Immature natural killer cell (primary cell): ENCODE results near the gene HOXA4. TPM values are rescaled to one million over a fixed set of nuclear protein-coding genes. Genes with fewer than 3 reads are reported as not detected.
A peak's percentile ranks its signal among the peaks of the same experiment; 100 is the strongest.

Experiments
- DNase-seq, 3 donors: peaks; one replicate each; pipeline ENCODE4 v3.0.0; 2022; ENCODE audit warnings: mixed read lengths in 1 of 3
- H3K27ac Mint-ChIP-seq, 6 donors: one replicate each; pipeline ENCODE4 v1.8.0; 2020; ENCODE audit warnings: mixed read lengths in 6 of 6, mild to moderate bottlenecking in 5 of 6, inconsistent platforms in 4 of 6, moderate library complexity in 3 of 6
- H3K27me3 Mint-ChIP-seq, 3 donors: one replicate each; pipeline ENCODE4 v1.8.0; 2020 to 2021; ENCODE audit warnings: low read depth in 3 of 3, mild to moderate bottlenecking in 3 of 3, mixed read lengths in 3 of 3, moderate library complexity in 3 of 3, inconsistent platforms in 1 of 3
- H3K36me3 Mint-ChIP-seq, 3 donors: one replicate each; pipeline ENCODE4 v1.8.0; 2020; ENCODE audit warnings: mixed read lengths in 3 of 3, inconsistent platforms in 2 of 3, mild to moderate bottlenecking in 2 of 3
- H3K4me1 Mint-ChIP-seq, 2 donors: one replicate each; pipeline ENCODE4 v1.8.0; 2020; ENCODE audit warnings: inconsistent platforms in 2 of 2, mild to moderate bottlenecking in 2 of 2, mixed read lengths in 2 of 2, moderate library complexity in 1 of 2
- H3K4me3 Mint-ChIP-seq, 5 donors: one replicate each; pipeline ENCODE4 v1.8.0; 2020; ENCODE audit warnings: mild to moderate bottlenecking in 5 of 5, mixed read lengths in 5 of 5, inconsistent platforms in 3 of 5, moderate library complexity in 3 of 5
- H3K9me3 Mint-ChIP-seq, 6 donors: one replicate each; pipeline ENCODE4 v1.8.0; 2020; ENCODE audit warnings: mild to moderate bottlenecking in 6 of 6, mixed read lengths in 6 of 6, inconsistent platforms in 4 of 6, moderate library complexity in 3 of 6
- polyA plus RNA-seq, 3 donors: library from polyadenylated mRNA; unstranded; fragments of 300-500 nt; fragmentation: Illumina TruSeq; gene quantifications; one replicate each; pipeline ENCODE4 v1.2.3, GENCODE V29; 2021

Gene HOXA4
- 1 to 10 TPM in 1 of 3 donors, under 1 TPM in 1, not detected in 1; 0.51 to 1.2 TPM for polyA plus RNA-seq

DNA sequence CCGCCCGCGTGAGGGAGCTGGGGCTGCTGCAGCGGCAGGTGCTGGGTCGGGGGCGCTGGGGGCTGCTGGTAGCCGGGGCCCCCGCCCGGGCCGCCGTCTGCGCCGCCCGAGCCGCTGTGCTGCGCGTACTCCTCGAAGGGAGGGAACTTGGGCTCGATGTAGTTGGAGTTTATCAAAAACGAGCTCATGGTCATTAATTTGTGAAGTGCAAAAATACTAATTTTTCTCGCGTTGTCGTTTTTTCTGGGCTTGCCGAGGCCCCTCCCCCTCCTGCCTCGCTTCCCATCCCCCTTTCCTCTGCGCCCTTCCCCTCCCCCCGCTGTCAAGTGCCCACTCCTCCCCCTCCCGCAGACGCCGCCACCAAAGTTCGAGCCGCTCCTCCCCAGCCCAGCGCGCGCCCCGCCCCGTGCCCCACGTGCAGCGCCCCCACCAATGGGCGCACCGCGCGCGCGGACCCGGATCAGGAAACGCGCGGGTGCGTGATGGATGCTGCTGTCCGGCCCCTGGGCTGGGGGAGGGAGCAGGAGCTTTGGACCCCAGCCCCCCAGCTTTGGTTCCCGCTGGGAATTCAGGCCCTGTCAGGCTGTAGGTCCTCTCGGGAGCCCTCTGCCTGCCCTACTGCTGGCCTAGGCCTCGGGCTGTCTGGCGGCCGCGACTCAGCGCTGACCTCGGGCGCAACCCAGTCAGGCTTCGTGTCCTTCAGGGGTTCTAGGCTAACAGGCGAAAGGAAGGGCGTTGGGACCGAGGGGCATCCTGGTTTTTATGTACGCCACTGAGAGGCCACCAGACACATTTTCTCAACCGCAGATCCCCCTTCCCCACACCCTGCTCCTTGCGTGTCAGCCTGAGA is at the start of gene HOXA4:
HOXA4 (minus strand) TSS at position 218 of the 850 bp plus-strand sequence; CDS start at position 194, 24 bp downstream.
- H3K36me3 Mint-ChIP-seq: no peaks in the 10 kb centered on the region
- no peaks in the 10 kb centered on the region for H3K9me3 Mint-ChIP-seq
- peaks cover 6 to 14% of the 10 kb centered on the region in 2 donors for H3K4me1 Mint-ChIP-seq
- H3K27me3 Mint-ChIP-seq: peaks cover 3 to 12% (median 11%) of the 10 kb centered on the region in 3 donors
- H3K4me3 Mint-ChIP-seq: peak within 1 kb of the TSS; percentile 62 to 83 (median 80)
- H3K27ac Mint-ChIP-seq: peak within 1 kb of the TSS in 4 of 6 donors; percentile 53 to 84 (median 64)
- DNase-seq: peak; percentile 74 to 90 (median 86)

GRCh38 chr7:27179503-27180430 is 49.2 kb upstream of the HOXA4 start:
- DNase-seq: peak; percentile 58 to 69 (median 67)
- Mint-ChIP-seq H3K4me3 (peak overlapping the region; percentile 1 to 79 (median 66)), H3K27me3 (peaks cover 27 to 40% (median 39%) of the 10 kb centered on the region in 3 donors), H3K9me3 (peaks cover 0 to 1% (median 0%) of the 10 kb centered on the region in 6 donors), H3K36me3 (peaks cover 0 to 8% (median 0%) of the 10 kb centered on the region in 3 donors), H3K27ac (peak overlapping the region in 1 of 6 donors; percentile 46), H3K4me1 (peaks cover 21 to 23% of the 10 kb centered on the region in 2 donors)

DNA sequence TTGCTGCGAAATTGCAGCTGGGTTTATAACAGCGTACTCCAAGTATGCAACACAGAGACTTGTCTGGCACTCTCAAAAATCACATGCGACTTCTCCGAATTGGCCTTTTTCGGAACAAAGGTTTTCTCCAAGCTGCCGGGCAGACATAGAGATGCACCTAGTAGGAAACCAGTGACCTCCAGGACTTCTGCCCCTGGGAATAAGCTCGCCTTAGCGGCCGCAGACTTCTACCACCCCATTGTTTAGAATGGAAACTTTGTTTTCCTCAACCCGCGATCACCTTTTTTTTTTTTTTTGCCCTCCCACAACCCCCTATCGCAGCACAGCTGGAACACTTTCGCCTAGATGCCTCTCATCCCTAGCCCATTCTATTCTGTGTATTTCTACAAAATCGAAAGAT is 48.5 kb upstream of the HOXA4 start:
- DNase-seq: no peak

DNA sequence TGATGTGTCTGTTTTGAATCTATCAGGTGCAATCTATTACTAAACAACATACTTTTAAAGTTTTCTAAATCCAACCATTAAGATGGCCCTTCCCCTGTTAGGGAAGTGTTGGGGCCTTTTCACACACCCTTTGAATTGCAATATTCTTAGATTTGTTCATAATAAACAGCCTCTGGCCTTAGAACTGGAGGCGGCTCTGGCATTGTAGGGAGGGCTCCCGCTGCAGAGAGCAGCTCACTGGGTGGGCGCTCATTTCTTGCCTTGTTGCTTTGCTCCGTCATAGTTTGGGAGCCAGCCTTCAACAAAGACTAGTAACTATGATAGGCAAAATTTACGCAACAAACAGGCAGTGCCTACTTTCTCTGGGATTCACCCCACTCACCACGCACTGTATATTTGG is 47.8 kb upstream of the HOXA4 start:
- no peak for DNase-seq
- no peak overlapping the region for H3K27ac Mint-ChIP-seq
- H3K4me1 Mint-ChIP-seq: peaks cover 10 to 12% of the 10 kb centered on the region in 2 donors
- H3K27me3 Mint-ChIP-seq: peaks cover 21 to 29% (median 26%) of the 10 kb centered on the region in 3 donors
- peaks cover 0 to 1% (median 0%) of the 10 kb centered on the region in 6 donors for H3K9me3 Mint-ChIP-seq
- peaks cover 0 to 8% (median 0%) of the 10 kb centered on the region in 3 donors for H3K36me3 Mint-ChIP-seq
- no peak overlapping the region for H3K4me3 Mint-ChIP-seq

More for the DNA sequence above, 48.5 kb upstream of the HOXA4 start:
- peaks cover 0 to 1% (median 0%) of the 10 kb centered on the region in 6 donors for H3K9me3 Mint-ChIP-seq
- peaks cover 0 to 8% (median 0%) of the 10 kb centered on the region in 3 donors for H3K36me3 Mint-ChIP-seq
- H3K27ac Mint-ChIP-seq: no peak overlapping the region
- no peak overlapping the region for H3K4me3 Mint-ChIP-seq
- H3K4me1 Mint-ChIP-seq: peaks cover 16% of the 10 kb centered on the region in 2 donors
- peaks cover 24 to 34% (median 33%) of the 10 kb centered on the region in 3 donors for H3K27me3 Mint-ChIP-seq

- H3K4me1 Mint-ChIP-seq: peaks cover 10 to 11% of the 10 kb centered on the region in 2 donors
Measured at GRCh38 chr7:27177795-27178320, 47.3 kb upstream of the HOXA4 start.

DNA sequence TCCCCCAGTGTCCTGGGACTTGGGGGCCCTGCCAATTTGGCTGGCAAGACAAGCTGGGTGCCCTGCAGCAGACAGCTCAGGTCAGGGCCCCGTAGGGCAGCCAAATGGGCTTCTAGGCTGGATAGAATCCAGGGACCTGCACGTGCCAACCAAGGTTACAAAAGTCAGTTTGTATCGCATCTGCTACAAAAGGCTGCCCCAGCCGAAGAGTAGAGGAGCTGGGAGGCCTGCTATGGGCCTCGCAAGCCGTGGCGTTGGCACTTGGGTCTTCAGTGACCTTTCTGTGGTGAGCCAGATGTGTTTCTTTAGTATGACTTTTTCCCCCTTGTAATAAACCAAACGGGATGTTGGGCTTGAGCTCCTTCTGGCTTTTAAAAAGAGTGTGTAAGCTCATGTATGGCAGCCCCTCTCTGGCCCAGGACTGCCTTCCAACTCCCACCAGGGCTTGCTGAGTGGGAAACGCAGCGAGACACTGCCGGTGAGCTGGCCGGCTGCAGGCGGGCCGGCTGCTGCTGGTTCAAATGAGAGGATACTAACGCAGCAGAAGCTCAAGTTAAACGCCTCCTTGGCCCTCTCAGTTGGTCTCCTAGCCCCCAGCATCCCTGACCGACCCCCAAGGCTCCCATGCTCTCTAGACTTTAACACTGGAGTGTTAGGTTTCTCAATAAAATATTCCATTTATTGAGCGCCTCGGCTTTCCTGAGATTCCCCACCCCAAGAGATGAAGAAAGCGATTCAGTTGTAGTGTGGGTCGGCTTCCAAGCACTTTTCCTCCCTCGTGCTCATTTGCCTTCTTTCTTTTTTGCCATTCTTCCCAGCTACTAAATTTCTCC is 46.6 kb upstream of the HOXA4 start:
- Mint-ChIP-seq H3K36me3 (peaks cover 0 to 8% (median 0%) of the 10 kb centered on the region in 3 donors), H3K4me3 (no peak overlapping the region), H3K9me3 (peaks cover 0 to 1% (median 0%) of the 10 kb centered on the region in 6 donors), H3K27ac (no peak overlapping the region), H3K4me1 (peaks cover 14 to 15% of the 10 kb centered on the region in 2 donors), H3K27me3 (peaks cover 13 to 27% (median 21%) of the 10 kb centered on the region in 3 donors)
- no peak for DNase-seq

More at GRCh38 chr7:27177795-27178320, 47.3 kb upstream of the HOXA4 start:
- Mint-ChIP-seq H3K27ac (no peak overlapping the region), H3K27me3 (peaks cover 17 to 29% (median 21%) of the 10 kb centered on the region in 3 donors), H3K9me3 (peaks cover 0 to 1% (median 0%) of the 10 kb centered on the region in 6 donors), H3K36me3 (peaks cover 0 to 8% (median 0%) of the 10 kb centered on the region in 3 donors), H3K4me3 (no peak overlapping the region)
- DNase-seq: no peak

DNA sequence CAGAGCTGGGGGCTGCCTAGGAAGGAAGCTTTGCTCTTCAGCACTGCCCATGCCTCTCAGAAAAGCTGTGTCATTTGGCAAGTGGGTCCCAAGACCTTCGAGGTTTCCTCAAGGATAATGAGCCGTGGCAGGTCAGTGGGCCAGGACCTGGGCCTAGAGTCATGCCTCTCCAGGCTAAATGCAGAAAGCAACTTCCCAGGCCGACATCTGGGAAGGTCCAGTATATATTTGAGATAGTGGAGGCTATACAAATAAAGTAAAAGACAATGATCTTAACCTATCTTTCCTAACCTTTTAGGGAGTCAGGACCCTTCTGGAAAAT is 45.9 kb upstream of the HOXA4 start:
- H3K9me3 Mint-ChIP-seq: peaks cover 0 to 1% (median 0%) of the 10 kb centered on the region in 6 donors
- peaks cover 0 to 10% (median 0%) of the 10 kb centered on the region in 3 donors for H3K36me3 Mint-ChIP-seq
- no peak overlapping the region for H3K4me3 Mint-ChIP-seq
- DNase-seq: no peak
- H3K27me3 Mint-ChIP-seq: peaks cover 19 to 34% (median 26%) of the 10 kb centered on the region in 3 donors
- H3K27ac Mint-ChIP-seq: no peak overlapping the region
- peaks cover 21 to 22% of the 10 kb centered on the region in 2 donors for H3K4me1 Mint-ChIP-seq

- no peak overlapping the region for H3K4me3 Mint-ChIP-seq
Measured at GRCh38 chr7:27175626-27176523, 45.3 kb upstream of the HOXA4 start.

DNA sequence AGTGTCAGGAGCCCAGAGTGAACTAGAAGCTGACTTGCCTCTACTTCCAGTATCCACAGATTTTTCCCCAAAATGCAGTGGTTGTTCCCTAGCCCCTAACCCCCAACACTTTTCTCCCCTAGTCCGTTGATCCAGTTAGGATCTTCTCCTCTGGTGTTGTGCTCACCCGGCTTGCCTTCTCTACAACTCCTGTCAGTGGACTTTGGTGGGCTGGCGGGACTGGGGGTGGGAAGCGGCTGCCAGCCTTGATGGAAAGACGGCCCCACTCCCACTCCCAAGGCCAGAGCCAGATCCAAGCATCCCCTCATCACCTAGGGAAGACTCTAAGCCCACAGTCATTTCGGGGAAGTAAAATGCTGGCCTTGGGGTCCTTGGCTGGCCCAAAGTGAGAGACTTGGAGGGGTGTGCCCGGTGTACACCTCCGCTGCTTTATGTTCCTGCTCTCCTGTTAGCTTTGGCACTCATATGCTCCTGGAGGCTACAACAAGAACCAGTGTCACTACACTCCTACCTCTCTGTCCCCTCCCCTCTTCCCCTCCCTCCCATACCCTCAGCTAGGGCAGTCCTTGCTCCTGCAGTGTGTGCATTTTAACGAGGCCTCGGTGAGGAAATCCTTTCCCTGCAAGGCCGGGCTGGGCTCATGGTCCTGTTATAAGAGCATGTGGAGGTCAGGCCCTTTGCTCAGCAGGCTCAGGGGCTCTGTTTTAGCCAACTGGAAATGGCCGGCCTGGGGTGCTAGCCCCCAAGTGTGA is 44.5 kb upstream of the HOXA4 start:
- Mint-ChIP-seq H3K36me3 (peaks cover 0 to 11% (median 3%) of the 10 kb centered on the region in 3 donors), H3K4me3 (peak overlapping the region; percentile 63 to 78 (median 74)), H3K9me3 (peaks cover 0 to 1% (median 0%) of the 10 kb centered on the region in 6 donors), H3K27ac (no peak overlapping the region), H3K27me3 (peaks cover 30 to 41% (median 30%) of the 10 kb centered on the region in 3 donors), H3K4me1 (peaks cover 26 to 36% of the 10 kb centered on the region in 2 donors)
- no peak for DNase-seq

More at GRCh38 chr7:27175626-27176523, 45.3 kb upstream of the HOXA4 start:
- H3K36me3 Mint-ChIP-seq: peaks cover 0 to 11% (median 0%) of the 10 kb centered on the region in 3 donors
- peaks cover 0 to 1% (median 0%) of the 10 kb centered on the region in 6 donors for H3K9me3 Mint-ChIP-seq
- peaks cover 25 to 36% (median 25%) of the 10 kb centered on the region in 3 donors for H3K27me3 Mint-ChIP-seq
- H3K27ac Mint-ChIP-seq: no peak overlapping the region
- no peak for DNase-seq
- H3K4me1 Mint-ChIP-seq: peaks cover 26 to 28% of the 10 kb centered on the region in 2 donors

DNA sequence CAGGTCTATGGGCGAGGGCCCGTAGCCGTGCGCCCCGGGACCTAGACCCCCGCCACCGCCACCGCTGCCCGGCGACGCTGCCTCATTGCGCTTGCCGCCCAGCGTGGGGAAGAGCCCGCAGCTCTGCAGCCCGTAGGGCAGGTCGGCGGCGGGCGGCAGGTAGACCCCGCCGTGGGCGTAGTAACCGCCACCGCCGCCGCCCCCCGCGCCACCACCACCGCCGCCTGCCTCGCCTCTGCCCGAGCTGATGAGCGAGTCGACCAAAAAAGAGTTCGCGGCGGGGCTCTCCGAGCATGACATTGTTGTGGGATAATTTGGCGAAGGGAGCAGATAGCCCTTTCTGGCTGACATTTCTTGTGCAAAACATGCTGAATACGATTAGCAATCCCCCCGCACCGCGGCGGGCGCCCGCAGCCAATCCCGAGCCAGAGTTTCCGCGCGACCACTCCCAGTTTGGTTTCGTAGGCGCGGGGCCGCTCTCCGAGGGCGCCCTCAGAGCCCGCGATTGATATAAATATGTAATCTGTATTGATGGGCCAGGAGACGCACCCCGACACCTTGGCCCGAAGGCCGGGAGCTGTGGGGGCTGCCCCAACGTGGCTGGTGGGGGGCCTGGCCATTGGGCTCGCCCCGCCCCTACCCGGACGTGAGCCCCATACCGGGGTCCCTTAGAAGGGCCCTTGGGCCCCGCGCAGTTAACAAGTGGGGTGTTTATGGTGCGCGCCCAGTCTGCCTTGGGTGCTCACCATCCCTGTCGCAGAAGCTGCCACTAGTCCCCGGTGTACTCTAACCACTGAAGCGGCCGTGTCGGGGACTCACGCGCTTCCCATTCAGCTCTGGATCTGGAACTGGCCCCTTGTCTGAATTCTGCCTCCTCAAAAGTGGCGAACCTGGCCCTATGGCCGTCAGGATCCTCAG is 43.7 kb upstream of the HOXA4 start, which contains the start of gene HOXA10:
HOXA10 (minus strand) TSS at position 365 of the 918 bp plus-strand sequence; CDS start at position 351, 14 bp downstream.
- peaks cover 0 to 4% (median 3%) of the 10 kb centered on the region in 3 donors for H3K36me3 Mint-ChIP-seq
- H3K27me3 Mint-ChIP-seq: peaks cover 25 to 41% (median 27%) of the 10 kb centered on the region in 3 donors
- peak within 1 kb of the TSS in 1 of 6 donors; percentile 50 for H3K27ac Mint-ChIP-seq
- H3K9me3 Mint-ChIP-seq: no peaks in the 10 kb centered on the region
- H3K4me1 Mint-ChIP-seq: peaks cover 24 to 28% of the 10 kb centered on the region in 2 donors
- H3K4me3 Mint-ChIP-seq: peak within 1 kb of the TSS; percentile 77 to 82 (median 80)
- DNase-seq: no peak
